ENCODE measurements around the gene FFAR1.
A peak's percentile ranks its signal among the peaks of the same experiment; 100 is the strongest.
"Not testable (repeated sequence)": the region's sequence is repeated elsewhere in the genome, so short reads cannot be mapped to it uniquely, and the experiment has no call there.

The FFAR1 gene

GRCh38 chr19:35369522-35369921, 21.8 kb downstream of the FFAR1 start:
- no peak for DNase-seq (ENCODE audit: low read depth)
- H3K4me3 ChIP-seq (ENCODE audit: low read depth, low read length), result no peak overlapping the region
- no peak for TF ChIP-seq CTCF (IDR thresholded peaks at IDR 0.05; ENCODE audit: insufficient read depth, low read depth, low read length, missing control alignments)

- no peak within 1 kb of the TSS for H3K4me3 ChIP-seq (ENCODE audit: low read depth, low read length)
- no peak for DNase-seq (ENCODE audit: low read depth)
- TF ChIP-seq CTCF (IDR thresholded peaks at IDR 0.05; ENCODE audit: insufficient read depth, low read depth, low read length, missing control alignments), result no peak
These were observed 23.0 kb downstream of the FFAR1 start, which contains the start of gene GPR42 for GRCh38 chr19:35370722-35371121. Gene GPR42, plus strand, starts transcription at chr19:35371068. Its CDS starts 292 bp downstream, at chr19:35371360.

GRCh38 chr19:35373492-35373891, 25.8 kb downstream of the FFAR1 start:
- no peak for DNase-seq (ENCODE audit: low read depth)
- no peak for TF ChIP-seq CTCF (IDR thresholded peaks at IDR 0.05; ENCODE audit: insufficient read depth, low read depth, low read length, missing control alignments)
- H3K4me3 ChIP-seq (ENCODE audit: low read depth, low read length), result no peak overlapping the region

GRCh38 chr19:35374031-35374430, 26.3 kb downstream of the FFAR1 start:
- not testable (repeated sequence) for H3K4me3 ChIP-seq (ENCODE audit: low read depth, low read length); DNase-seq (ENCODE audit: low read depth)

GRCh38 chr19:35375505-35376307, 28.0 kb downstream of the FFAR1 start:
- no peak overlapping the region for H3K4me3 ChIP-seq (ENCODE audit: low read depth, low read length)
- no peak for TF ChIP-seq CTCF (IDR thresholded peaks at IDR 0.05; ENCODE audit: insufficient read depth, low read depth, low read length, missing control alignments)
- peak; percentile 35 for DNase-seq (ENCODE audit: low read depth)

GRCh38 chr19:35377656-35378055, 30.0 kb downstream of the FFAR1 start:
- no peak overlapping the region for H3K4me3 ChIP-seq (ENCODE audit: low read depth, low read length)
- TF ChIP-seq CTCF (IDR thresholded peaks at IDR 0.05; ENCODE audit: insufficient read depth, low read depth, low read length, missing control alignments), result no peak

GRCh38 chr19:35378356-35378755, 30.7 kb downstream of the FFAR1 start:
- DNase-seq (ENCODE audit: low read depth), result no peak
- TF ChIP-seq CTCF (IDR thresholded peaks at IDR 0.05; ENCODE audit: insufficient read depth, low read depth, low read length, missing control alignments), result no peak
- H3K4me3 ChIP-seq (ENCODE audit: low read depth, low read length), result no peak overlapping the region

More at GRCh38 chr19:35377656-35378055, 30.0 kb downstream of the FFAR1 start:
- no peak for DNase-seq (ENCODE audit: low read depth)

- H3K4me3 ChIP-seq (ENCODE audit: low read depth, low read length); DNase-seq (ENCODE audit: low read depth): not testable (repeated sequence)
These were observed 31.8 kb downstream of the FFAR1 start for GRCh38 chr19:35379545-35379944.

Data from GM12865 (cell line).